HCT116 (cell line): ENCODE data around the gene TULP4. TPM values are rescaled to one million over a fixed set of nuclear protein-coding genes. Genes with fewer than 3 reads are reported as not detected.

Source experiments
- ATAC-seq: fragments of 200-7000 bp; cut with Tn5 transposase; 2 replicates; pipeline ENCODE4 v1.9.1; 2020; ENCODE audit warnings: mild to moderate bottlenecking, moderate library complexity
- BruUV-seq: library from RNA; stranded (reverse); fragments of 400-500 nt; replicated peaks from 2 replicates; lab custom pipeline; 2021; lab: Mats Ljungman, UMichigan
- CTCF ChIA-PET: fragments of 300-600 bp; sonication (Branson Sonifier 250); formaldehyde crosslinking; loops from one replicate; lab custom pipeline; 2021; ENCODE audit warnings: antibody characterized with exemption; lab: Charles Lee
- POLR2A ChIA-PET: fragments of 300-600, 350-600 bp; sonication (Branson Sonifier 250); formaldehyde crosslinking; loops from one replicate; lab custom pipeline; 2021; ENCODE audit warnings: antibody characterized with exemption; lab: Charles Lee
- RAD21 ChIA-PET, 2 experiments: fragments of 300-600 bp; sonication (Branson Sonifier 250); formaldehyde crosslinking; loops; one replicate each; lab custom pipeline; 2023; ENCODE audit warnings: low total read pairs in 2 of 2; ENCODE audit not compliant: uncharacterized antibody in 2 of 2, unreplicated experiment in 2 of 2, low non-redundant PET in 1 of 2; lab: Charles Lee
- DNase-seq: peaks from one replicate; pipeline ENCODE4 v3.0.0-alpha.2; 2010; ENCODE audit warnings: low read depth, low spot score
- H2AFZ ChIP-seq: fragments of 200-600 bp; shearing (Covaris generic), sonication (generic); 2 replicates; pipeline ENCODE4 v1.6.1; 2017; ENCODE audit warnings: low read depth, mixed run types, mixed read lengths, antibody characterized with exemption, low read length; ENCODE audit not compliant: poor library complexity, severe bottlenecking
- H3K27ac ChIP-seq: 2 replicates; pipeline ENCODE4 v1.5.1; 2012; ENCODE audit warnings: low read depth, low read length
- H3K27me3 ChIP-seq: fragments of 200-600 bp; sonication (generic); 2 replicates; pipeline ENCODE4 v1.6.1; 2016; ENCODE audit warnings: mixed run types, low read length, mixed read lengths; ENCODE audit not compliant: insufficient read depth
- H3K36me3 ChIP-seq, 2 experiments: fragments of 200-500 bp in 1 of 2; fragments of 200-600 bp in 1 of 2; sonication (Bioruptor generic) in 1 of 2; sonication (generic) in 1 of 2; 2 replicates each; pipeline versions ENCODE4 v1.5.1 to v1.6.1; 2014 to 2016; ENCODE audit warnings: low read length in 2 of 2, inconsistent platforms in 1 of 2, mixed read lengths in 1 of 2, mixed run types in 1 of 2; ENCODE audit not compliant: insufficient read depth in 2 of 2, control insufficient read depth in 1 of 2
- H3K4me1 ChIP-seq, 2 experiments: fragments of 200-600 bp in 1 of 2; sonication (generic) in 1 of 2; 2 replicates each; pipeline versions ENCODE4 v1.5.1 to v1.6.1; 2012 to 2017; ENCODE audit warnings: low read length in 2 of 2, inconsistent platforms in 1 of 2, mild to moderate bottlenecking in 1 of 2, mixed read lengths in 1 of 2, mixed run types in 1 of 2, moderate library complexity in 1 of 2; ENCODE audit not compliant: insufficient read depth in 2 of 2, control insufficient read depth in 1 of 2
- H3K4me2 ChIP-seq: fragments of 200-600 bp; sonication (generic); 2 replicates; pipeline ENCODE4 v1.6.1; 2017; ENCODE audit warnings: mixed run types, low read length, mixed read lengths
- H3K4me3 ChIP-seq, 2 experiments: fragments of 200-600 bp in 1 of 2; sonication (generic) in 1 of 2; replicated peaks in 1 of 2; 2 replicates each; pipeline ENCODE4 v1.5.1; 2011 to 2016; ENCODE audit warnings: low read length in 2 of 2, control low read depth in 1 of 2, low read depth in 1 of 2, mild to moderate bottlenecking in 1 of 2, mixed read lengths in 1 of 2, mixed run types in 1 of 2
- H3K79me2 ChIP-seq: fragments of 200-600 bp; sonication (generic); 2 replicates; pipeline ENCODE4 v1.6.1; 2017; ENCODE audit warnings: mild to moderate bottlenecking, mixed run types, low read length, moderate library complexity, mixed read lengths; ENCODE audit not compliant: insufficient read depth
- H3K9ac ChIP-seq: fragments of 200-600 bp; sonication (generic); 2 replicates; pipeline ENCODE4 v1.6.1; 2016; ENCODE audit warnings: low read length, mixed read lengths
- H3K9me2 ChIP-seq: fragments of 200-600 bp; sonication (generic), shearing (Covaris generic); 2 replicates; pipeline ENCODE4 v1.6.1; 2017; ENCODE audit warnings: mixed run types, mild to moderate bottlenecking, moderate library complexity; ENCODE audit not compliant: insufficient read depth
- H3K9me3 ChIP-seq, 2 experiments: fragments of 200-500 bp in 1 of 2; fragments of 200-600 bp in 1 of 2; sonication (Bioruptor generic) in 1 of 2; sonication (generic) in 1 of 2; 2 replicates each; pipeline ENCODE4 v1.6.1; 2014 to 2017; ENCODE audit warnings: low read length in 2 of 2, mixed read lengths in 2 of 2, inconsistent platforms in 1 of 2, low read depth in 1 of 2, mild to moderate bottlenecking in 1 of 2, mixed run types in 1 of 2, moderate library complexity in 1 of 2; ENCODE audit not compliant: control insufficient read depth in 1 of 2, insufficient read depth in 1 of 2
- H4K20me1 ChIP-seq: fragments of 200-600 bp; sonication (generic), shearing (Covaris generic); 2 replicates; pipeline ENCODE4 v1.6.1; 2017; ENCODE audit warnings: mixed run types, mild to moderate bottlenecking, moderate library complexity; ENCODE audit not compliant: insufficient read depth
- CBX3 ChIP-seq: IDR thresholded peaks from 2 replicates; pipeline ENCODE4 v1.6.1; 2012; ENCODE audit warnings: low read depth
- CEBPB ChIP-seq: IDR thresholded peaks from 2 replicates; pipeline ENCODE4 v1.6.1; 2012; ENCODE audit warnings: low read depth
- EGR1 ChIP-seq: IDR thresholded peaks from 2 replicates; pipeline ENCODE4 v1.6.1; 2012; ENCODE audit warnings: low read depth
- EZH2 ChIP-seq: fragments of 200-600 bp; sonication (generic); IDR thresholded peaks from 2 replicates; pipeline ENCODE4 v1.6.1; 2017; ENCODE audit warnings: antibody characterized with exemption, mixed run types
- EZH2phosphoT487 ChIP-seq: fragments of 200-600 bp; IDR thresholded peaks from 2 replicates; pipeline ENCODE4 v1.6.1; 2018; ENCODE audit warnings: antibody characterized with exemption, borderline replicate concordance
- JUND ChIP-seq: IDR thresholded peaks from 2 replicates; pipeline ENCODE4 v1.6.1; 2012
- POLR2A ChIP-seq: IDR thresholded peaks from 2 replicates; pipeline ENCODE4 v1.7.0; 2011; ENCODE audit warnings: borderline replicate concordance; ENCODE audit not compliant: insufficient read depth, insufficient read length; ENCODE audit errors: extremely low read depth
- POLR2AphosphoS5 ChIP-seq: IDR thresholded peaks from 2 replicates; pipeline ENCODE4 v1.6.1; 2011; ENCODE audit warnings: mild to moderate bottlenecking, low read depth, low read length, moderate library complexity
- RAD21 ChIP-seq: IDR thresholded peaks from 2 replicates; pipeline ENCODE4 v1.6.1; 2012; ENCODE audit warnings: low read depth, mild to moderate bottlenecking
- SP1 ChIP-seq: IDR thresholded peaks from 2 replicates; pipeline ENCODE4 v1.6.1; 2012; ENCODE audit warnings: low read depth
- SRF ChIP-seq: IDR thresholded peaks from 2 replicates; pipeline ENCODE4 v1.6.1; 2012; ENCODE audit warnings: low read depth
- TCF7L2 ChIP-seq: IDR thresholded peaks from 2 replicates; pipeline ENCODE4 v1.7.0; 2011; ENCODE audit warnings: borderline replicate concordance, inconsistent platforms; ENCODE audit not compliant: insufficient read depth, insufficient read length; ENCODE audit errors: extremely low read depth
- YY1 ChIP-seq: IDR thresholded peaks from 2 replicates; pipeline ENCODE4 v1.6.1; 2011; ENCODE audit warnings: low read length, low read depth, moderate library complexity, mild to moderate bottlenecking; ENCODE audit not compliant: insufficient replicate concordance; ENCODE audit errors: extremely low read depth
- ZFX ChIP-seq: fragments of 450-650 bp; IDR thresholded peaks from 2 replicates; pipeline ENCODE4 v1.6.1; 2017
- ZNF274 ChIP-seq: fragments of 200-500 bp; sonication (Bioruptor generic); IDR thresholded peaks from 2 replicates; pipeline ENCODE4 v1.6.1; 2014; ENCODE audit warnings: mild to moderate bottlenecking, low read depth, low read length, inconsistent platforms
- intact Hi-C: fragments of 100-400 bp; cut with micrococcal nuclease; formaldehyde crosslinking; loops from 2 replicates; pipeline ENCODE4 v1.10.0; 2022
- total RNA-seq: library from RNA; stranded (reverse); gene quantifications from one replicate; pipeline ENCODE4 v1.2.1, GENCODE V29; 2021; ENCODE audit not compliant: unreplicated experiment
- TF ChIP-seq, protein P1 (sequence below): IDR thresholded peaks from 2 replicates; pipeline ENCODE4 v1.6.1; 2012
- TF ChIP-seq, protein P2 (sequence below): IDR thresholded peaks from 2 replicates; pipeline ENCODE4 v1.6.1; 2011; ENCODE audit warnings: mild to moderate bottlenecking, low read length, moderate library complexity; ENCODE audit not compliant: insufficient replicate concordance; ENCODE audit errors: extremely low read depth
- TF ChIP-seq, protein P3 (sequence below), 3 experiments: fragments of 200-600 bp in 1 of 3; sonication (generic) in 1 of 3; IDR thresholded peaks in 2 of 3; conservative IDR thresholded peaks in 1 of 3; 2 replicates each; pipeline ENCODE4 v1.5.1; 2012 to 2017; ENCODE audit warnings: low read depth in 2 of 3, low read length in 2 of 3, antibody characterized with exemption in 1 of 3, borderline replicate concordance in 1 of 3, control low read depth in 1 of 3, mild to moderate bottlenecking in 1 of 3, mixed read lengths in 1 of 3, mixed run types in 1 of 3, moderate library complexity in 1 of 3; ENCODE audit not compliant: insufficient read depth in 1 of 3
- TF ChIP-seq, protein P4 (sequence below): IDR thresholded peaks from 2 replicates; pipeline ENCODE4 v1.6.1; 2012; ENCODE audit warnings: low read depth

TULP4 gene
- total RNA-seq, 1 experiment from 2014 or later, result 70.8 TPM

DNA sequence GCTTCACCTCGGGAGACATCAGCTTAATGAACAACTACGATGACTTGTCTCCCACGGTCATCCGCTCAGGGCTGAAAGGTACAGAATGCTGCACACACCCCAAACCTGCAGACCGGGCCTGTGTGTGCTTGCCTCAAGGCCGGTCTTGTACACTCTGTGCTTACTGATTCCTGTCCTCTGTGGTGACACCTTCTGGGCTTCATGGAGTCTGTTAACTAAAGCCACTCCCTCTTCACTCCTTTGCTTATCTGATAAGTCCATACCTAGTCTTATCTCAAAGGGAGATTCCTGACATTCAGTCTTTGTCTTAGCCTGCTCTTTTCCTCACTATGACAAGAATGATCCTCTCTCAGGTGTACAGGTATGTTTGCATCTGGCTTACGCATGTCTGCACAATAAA is 139.9 kb downstream of the TULP4 start (continued):
- TF ChIP-seq, protein P1, sequence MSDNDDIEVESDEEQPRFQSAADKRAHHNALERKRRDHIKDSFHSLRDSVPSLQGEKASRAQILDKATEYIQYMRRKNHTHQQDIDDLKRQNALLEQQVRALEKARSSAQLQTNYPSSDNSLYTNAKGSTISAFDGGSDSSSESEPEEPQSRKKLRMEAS, result no peak
- TF ChIP-seq POLR2AphosphoS5, result no peak
- TF ChIP-seq, all 23 proteins: peak for 0

DNA sequence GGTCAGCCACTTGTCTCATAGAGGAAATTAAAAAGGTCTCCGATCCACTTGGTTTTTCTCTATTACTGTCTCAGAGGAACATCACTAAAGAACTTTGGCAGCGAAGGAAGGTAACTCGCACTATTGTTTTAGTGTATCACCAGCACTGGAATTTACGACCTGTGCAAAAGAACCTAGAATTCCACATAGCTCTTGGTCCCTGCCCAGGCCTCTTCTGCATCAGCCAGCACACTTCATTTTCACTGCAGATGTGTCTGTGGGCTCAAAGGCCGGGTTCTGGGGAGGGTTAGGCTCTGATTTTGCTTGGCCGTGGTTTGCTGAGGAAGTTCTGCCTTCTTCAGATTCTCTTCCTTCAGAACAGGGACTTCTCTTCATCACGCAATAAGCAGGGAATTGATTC is 144.9 kb downstream of the TULP4 start:
- Histone ChIP-seq H3K4me3 (no peak overlapping the region), H3K9me3 (no peaks in the 10 kb centered on the region), H3K4me2 (no peak overlapping the region), H3K9me2 (no peaks in the 10 kb centered on the region), H3K27ac (no peak overlapping the region), H4K20me1 (no peaks in the 10 kb centered on the region; the same call in 1 of the 2 replicates), H3K9ac (no peak overlapping the region), H3K27me3 (no peaks in the 10 kb centered on the region), H3K36me3 (no peaks in the 10 kb centered on the region), H3K79me2 (no peaks in the 10 kb centered on the region), H2AFZ (no peak overlapping the region), H3K4me1 (no peaks in the 10 kb centered on the region)
- DNase-seq (no peak), ATAC-seq (no peak)
- intact Hi-C loops, result no loop called here
- BruUV-seq, result no TSS peak
- POLR2A ChIA-PET, result no interaction called here
- CTCF ChIA-PET, result no interaction called here
- RAD21 ChIA-PET, result no interaction called here
- no peak for TF ChIP-seq SRF
- no peak for TF ChIP-seq YY1
- no peak for TF ChIP-seq EZH2
- TF ChIP-seq ZFX, result no peak
- no peak for TF ChIP-seq CBX3
- TF ChIP-seq POLR2AphosphoS5, result no peak
- no peak for TF ChIP-seq JUND
- TF ChIP-seq CEBPB, result no peak
- TF ChIP-seq, protein P2, sequence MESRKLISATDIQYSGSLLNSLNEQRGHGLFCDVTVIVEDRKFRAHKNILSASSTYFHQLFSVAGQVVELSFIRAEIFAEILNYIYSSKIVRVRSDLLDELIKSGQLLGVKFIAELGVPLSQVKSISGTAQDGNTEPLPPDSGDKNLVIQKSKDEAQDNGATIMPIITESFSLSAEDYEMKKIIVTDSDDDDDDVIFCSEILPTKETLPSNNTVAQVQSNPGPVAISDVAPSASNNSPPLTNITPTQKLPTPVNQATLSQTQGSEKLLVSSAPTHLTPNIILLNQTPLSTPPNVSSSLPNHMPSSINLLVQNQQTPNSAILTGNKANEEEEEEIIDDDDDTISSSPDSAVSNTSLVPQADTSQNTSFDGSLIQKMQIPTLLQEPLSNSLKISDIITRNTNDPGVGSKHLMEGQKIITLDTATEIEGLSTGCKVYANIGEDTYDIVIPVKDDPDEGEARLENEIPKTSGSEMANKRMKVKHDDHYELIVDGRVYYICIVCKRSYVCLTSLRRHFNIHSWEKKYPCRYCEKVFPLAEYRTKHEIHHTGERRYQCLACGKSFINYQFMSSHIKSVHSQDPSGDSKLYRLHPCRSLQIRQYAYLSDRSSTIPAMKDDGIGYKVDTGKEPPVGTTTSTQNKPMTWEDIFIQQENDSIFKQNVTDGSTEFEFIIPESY, result no peak
- TF ChIP-seq, protein P3, sequence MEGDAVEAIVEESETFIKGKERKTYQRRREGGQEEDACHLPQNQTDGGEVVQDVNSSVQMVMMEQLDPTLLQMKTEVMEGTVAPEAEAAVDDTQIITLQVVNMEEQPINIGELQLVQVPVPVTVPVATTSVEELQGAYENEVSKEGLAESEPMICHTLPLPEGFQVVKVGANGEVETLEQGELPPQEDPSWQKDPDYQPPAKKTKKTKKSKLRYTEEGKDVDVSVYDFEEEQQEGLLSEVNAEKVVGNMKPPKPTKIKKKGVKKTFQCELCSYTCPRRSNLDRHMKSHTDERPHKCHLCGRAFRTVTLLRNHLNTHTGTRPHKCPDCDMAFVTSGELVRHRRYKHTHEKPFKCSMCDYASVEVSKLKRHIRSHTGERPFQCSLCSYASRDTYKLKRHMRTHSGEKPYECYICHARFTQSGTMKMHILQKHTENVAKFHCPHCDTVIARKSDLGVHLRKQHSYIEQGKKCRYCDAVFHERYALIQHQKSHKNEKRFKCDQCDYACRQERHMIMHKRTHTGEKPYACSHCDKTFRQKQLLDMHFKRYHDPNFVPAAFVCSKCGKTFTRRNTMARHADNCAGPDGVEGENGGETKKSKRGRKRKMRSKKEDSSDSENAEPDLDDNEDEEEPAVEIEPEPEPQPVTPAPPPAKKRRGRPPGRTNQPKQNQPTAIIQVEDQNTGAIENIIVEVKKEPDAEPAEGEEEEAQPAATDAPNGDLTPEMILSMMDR (IDR thresholded peaks at IDR 0.05 in 2 of 3, conservative IDR thresholded peaks at IDR 0.05 in 1 of 3; ENCODE audit: borderline replicate concordance in 1 of 3, insufficient read depth in 1 of 3, low read depth in 2 of 3, low read length in 2 of 3), result no peak
- TF ChIP-seq POLR2A, result no peak
- TF ChIP-seq EGR1, result no peak
- no peak for TF ChIP-seq SP1
- TF ChIP-seq, protein P4, sequence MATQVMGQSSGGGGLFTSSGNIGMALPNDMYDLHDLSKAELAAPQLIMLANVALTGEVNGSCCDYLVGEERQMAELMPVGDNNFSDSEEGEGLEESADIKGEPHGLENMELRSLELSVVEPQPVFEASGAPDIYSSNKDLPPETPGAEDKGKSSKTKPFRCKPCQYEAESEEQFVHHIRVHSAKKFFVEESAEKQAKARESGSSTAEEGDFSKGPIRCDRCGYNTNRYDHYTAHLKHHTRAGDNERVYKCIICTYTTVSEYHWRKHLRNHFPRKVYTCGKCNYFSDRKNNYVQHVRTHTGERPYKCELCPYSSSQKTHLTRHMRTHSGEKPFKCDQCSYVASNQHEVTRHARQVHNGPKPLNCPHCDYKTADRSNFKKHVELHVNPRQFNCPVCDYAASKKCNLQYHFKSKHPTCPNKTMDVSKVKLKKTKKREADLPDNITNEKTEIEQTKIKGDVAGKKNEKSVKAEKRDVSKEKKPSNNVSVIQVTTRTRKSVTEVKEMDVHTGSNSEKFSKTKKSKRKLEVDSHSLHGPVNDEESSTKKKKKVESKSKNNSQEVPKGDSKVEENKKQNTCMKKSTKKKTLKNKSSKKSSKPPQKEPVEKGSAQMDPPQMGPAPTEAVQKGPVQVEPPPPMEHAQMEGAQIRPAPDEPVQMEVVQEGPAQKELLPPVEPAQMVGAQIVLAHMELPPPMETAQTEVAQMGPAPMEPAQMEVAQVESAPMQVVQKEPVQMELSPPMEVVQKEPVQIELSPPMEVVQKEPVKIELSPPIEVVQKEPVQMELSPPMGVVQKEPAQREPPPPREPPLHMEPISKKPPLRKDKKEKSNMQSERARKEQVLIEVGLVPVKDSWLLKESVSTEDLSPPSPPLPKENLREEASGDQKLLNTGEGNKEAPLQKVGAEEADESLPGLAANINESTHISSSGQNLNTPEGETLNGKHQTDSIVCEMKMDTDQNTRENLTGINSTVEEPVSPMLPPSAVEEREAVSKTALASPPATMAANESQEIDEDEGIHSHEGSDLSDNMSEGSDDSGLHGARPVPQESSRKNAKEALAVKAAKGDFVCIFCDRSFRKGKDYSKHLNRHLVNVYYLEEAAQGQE, result no peak
- TF ChIP-seq, protein P1, result no peak
- TF ChIP-seq EZH2phosphoT487, result no peak
- no peak for TF ChIP-seq ZNF274
- TF ChIP-seq RAD21, result no peak
- no peak for TF ChIP-seq TCF7L2
